Effector memory CD8-positive, alpha-beta T cell (primary cell): ENCODE results near the gene B9D2.
A peak's percentile ranks its signal among the peaks of the same experiment; 100 is the strongest.

Source experiments
- ATAC-seq: fragments of 150-1000 bp; cut with Tn5 transposase; replicated peaks from 2 replicates; pipeline ENCODE4 v1.10.0; 2021; ENCODE audit warnings: mild to moderate bottlenecking, moderate library complexity
- DNase-seq, 3 experiments: peaks; one replicate each; pipeline ENCODE4 v3.0.0; 2021
- H3K27ac Mint-ChIP-seq, 2 donors: one replicate each; pipeline ENCODE4 v1.8.0; 2022; ENCODE audit warnings: mild to moderate bottlenecking in 2 of 2, mixed read lengths in 2 of 2, moderate library complexity in 2 of 2
- H3K27me3 Mint-ChIP-seq, 2 donors: one replicate each; pipeline ENCODE4 v1.8.0; 2022; ENCODE audit warnings: mixed read lengths in 2 of 2
- H3K36me3 Mint-ChIP-seq: one replicate; pipeline ENCODE4 v1.8.0; 2022; ENCODE audit warnings: mild to moderate bottlenecking, moderate library complexity, mixed read lengths; ENCODE audit not compliant: insufficient read depth
- H3K4me1 Mint-ChIP-seq, 2 donors: one replicate each; pipeline ENCODE4 v1.8.0; 2022; ENCODE audit warnings: low read depth in 2 of 2, mixed read lengths in 2 of 2
- H3K4me3 Mint-ChIP-seq, 2 donors: one replicate each; pipeline ENCODE4 v1.8.0; 2022; ENCODE audit warnings: mild to moderate bottlenecking in 2 of 2, mixed read lengths in 2 of 2, moderate library complexity in 2 of 2
- H3K9me3 Mint-ChIP-seq, 2 donors: one replicate each; pipeline ENCODE4 v1.8.0; 2022; ENCODE audit warnings: mixed read lengths in 2 of 2

Gene B9D2

DNA sequence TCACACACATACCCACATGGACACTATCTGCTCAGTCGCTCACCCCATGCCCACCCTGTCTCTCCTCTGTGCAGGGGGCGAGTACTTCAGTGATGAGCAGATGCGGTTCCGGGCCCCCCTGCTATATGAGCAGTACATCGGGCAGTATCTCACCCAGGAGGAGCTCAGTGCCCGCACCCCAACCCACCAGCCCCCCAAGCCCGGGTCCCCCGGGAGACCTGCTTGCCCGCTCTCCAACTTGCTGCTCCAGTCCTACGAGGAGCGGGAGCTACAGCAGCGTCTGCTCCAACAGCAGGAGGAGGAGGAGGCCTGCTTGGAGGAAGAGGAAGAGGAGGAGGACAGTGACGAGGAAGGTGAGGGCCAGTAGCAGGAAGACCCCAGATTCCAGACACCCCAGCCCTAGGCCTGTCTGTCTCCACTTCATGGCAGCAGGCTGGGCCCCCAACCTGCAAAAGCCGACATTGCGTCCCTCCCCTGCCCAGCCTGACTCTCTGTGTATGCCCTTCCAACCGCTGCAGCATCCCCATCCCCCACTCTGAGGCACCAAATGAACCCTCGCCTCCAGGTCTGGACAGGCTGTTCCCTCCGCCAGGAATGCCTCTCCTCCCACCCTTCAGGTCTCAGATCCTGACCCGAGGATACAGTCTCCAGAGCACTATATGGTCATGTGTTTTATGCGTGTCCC lies 44.3 kb downstream of the B9D2 start:
- peak; percentile 5 for ATAC-seq
- DNase-seq, result no peak
- peaks cover 100% of the 10 kb centered on the region for H3K36me3 Mint-ChIP-seq
- H3K9me3 Mint-ChIP-seq, result no peaks in the 10 kb centered on the region
- peak overlapping the region in 1 of 2 donors; percentile 42 for H3K4me3 Mint-ChIP-seq
- H3K27me3 Mint-ChIP-seq, result no peaks in the 10 kb centered on the region
- peak overlapping the region; percentile 54 to 98 for H3K27ac Mint-ChIP-seq
- H3K4me1 Mint-ChIP-seq, result peaks cover 33 to 54% of the 10 kb centered on the region in 2 donors

DNA sequence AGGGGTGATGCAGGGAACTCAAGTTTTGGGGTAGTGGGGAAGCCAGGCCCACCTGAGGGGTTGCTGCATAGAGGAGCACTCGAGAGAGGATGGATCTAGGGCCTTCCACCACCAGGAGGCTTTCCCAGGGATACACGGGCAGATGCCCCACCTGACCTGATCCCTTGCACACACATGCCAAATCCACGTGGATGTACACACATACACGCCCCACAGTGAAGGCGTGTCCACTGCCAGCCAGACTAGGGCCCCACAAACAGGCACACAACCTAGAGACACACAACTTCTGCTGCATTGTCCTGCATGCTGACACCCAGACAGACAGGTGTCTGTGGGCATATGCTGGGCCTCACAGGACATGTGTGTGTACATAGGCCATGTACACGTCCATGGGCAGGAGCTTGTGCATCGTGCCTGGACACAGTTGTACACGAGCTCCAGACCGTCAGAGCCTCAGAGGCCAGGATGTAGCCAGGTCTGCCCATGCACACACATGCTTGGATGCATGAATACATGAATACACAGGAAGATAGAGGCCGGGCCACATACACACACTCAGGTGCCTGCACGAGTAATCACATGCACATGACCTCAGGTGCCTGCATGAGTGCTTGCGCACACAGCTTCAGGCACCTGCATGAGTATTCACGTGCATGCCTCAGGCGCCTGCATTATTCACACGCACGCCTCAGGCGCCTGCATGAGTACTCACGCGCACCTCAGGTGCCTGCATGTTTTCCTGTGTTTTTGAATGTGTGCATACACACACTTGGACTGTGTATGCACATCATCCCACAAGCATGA lies 45.1 kb downstream of the B9D2 start:
- Mint-ChIP-seq H3K9me3 (no peaks in the 10 kb centered on the region), H3K36me3 (peaks cover 100% of the 10 kb centered on the region)

DNA sequence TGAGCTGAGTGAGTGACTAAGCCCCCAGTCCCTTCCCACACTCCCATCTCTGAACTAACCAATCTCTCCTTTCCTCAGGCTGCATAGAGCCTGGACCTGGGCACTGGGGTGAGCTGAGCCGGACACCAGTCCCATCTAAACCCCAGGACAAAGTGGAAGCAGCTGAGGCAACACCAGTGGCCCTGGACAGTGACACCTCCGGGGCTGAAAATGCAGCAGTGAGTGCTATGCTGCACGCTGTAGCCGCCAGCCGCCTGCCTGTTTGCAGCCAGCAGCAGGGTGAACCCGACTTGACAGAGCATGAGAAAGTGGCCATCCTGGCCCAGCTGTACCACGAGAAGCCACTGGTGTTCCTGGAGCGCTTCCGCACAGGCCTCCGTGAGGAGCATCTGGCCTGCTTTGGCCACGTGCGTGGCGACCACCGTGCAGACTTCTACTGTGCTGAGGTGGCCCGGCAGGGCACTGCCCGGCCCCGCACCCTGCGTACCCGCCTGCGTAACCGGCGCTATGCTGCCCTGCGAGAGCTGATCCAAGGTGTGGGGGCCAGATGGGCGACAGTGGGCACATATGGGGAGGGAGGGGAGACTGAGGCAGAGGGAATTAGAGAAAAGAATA lies 47.5 kb downstream of the B9D2 start:
- ATAC-seq, result no peak
- no peaks in the 10 kb centered on the region for H3K9me3 Mint-ChIP-seq
- no peak for DNase-seq
- H3K27me3 Mint-ChIP-seq, result no peaks in the 10 kb centered on the region
- H3K4me1 Mint-ChIP-seq, result peaks cover 36 to 50% of the 10 kb centered on the region in 2 donors
- H3K36me3 Mint-ChIP-seq, result peaks cover 100% of the 10 kb centered on the region
- H3K27ac Mint-ChIP-seq, result peak overlapping the region in 1 of 2 donors; percentile 98
- peak overlapping the region; percentile 17 to 47 for H3K4me3 Mint-ChIP-seq

More for the DNA sequence above, 45.1 kb downstream of the B9D2 start:
- Mint-ChIP-seq H3K4me1 (peaks cover 32 to 47% of the 10 kb centered on the region in 2 donors), H3K4me3 (peak overlapping the region; percentile 27 to 42), H3K27ac (peak overlapping the region; percentile 54 to 98), H3K27me3 (no peaks in the 10 kb centered on the region)
- ATAC-seq (peak; percentile 9), DNase-seq (no peak)

DNA sequence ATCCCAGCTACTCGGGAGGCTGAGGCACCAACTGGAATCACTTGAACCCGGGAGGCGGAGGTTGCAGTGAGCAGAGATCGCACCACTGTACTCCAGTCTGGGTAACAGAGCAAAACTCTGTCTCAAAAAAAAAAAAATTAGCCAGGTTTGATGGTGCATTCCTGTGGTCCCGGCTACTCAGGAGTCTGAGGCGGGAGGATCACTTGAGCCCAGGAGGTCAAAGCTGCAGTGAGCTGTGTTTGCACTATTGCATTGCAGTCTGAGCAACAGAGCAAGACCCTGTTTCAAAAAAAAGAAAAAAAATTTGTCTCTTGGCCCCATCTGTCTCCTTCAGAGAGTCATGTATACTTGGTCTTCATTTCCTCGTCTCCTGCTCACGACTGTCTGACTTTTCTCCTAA lies 52.3 kb downstream of the B9D2 start:
- Mint-ChIP-seq H3K4me1 (peaks cover 64% of the 10 kb centered on the region in 2 donors), H3K27ac (peak overlapping the region; percentile 97 to 98), H3K4me3 (peak overlapping the region; percentile 83 to 100), H3K36me3 (peaks cover 100% of the 10 kb centered on the region), H3K9me3 (no peaks in the 10 kb centered on the region), H3K27me3 (no peaks in the 10 kb centered on the region)
- DNase-seq (no peak), ATAC-seq (no peak)

DNA sequence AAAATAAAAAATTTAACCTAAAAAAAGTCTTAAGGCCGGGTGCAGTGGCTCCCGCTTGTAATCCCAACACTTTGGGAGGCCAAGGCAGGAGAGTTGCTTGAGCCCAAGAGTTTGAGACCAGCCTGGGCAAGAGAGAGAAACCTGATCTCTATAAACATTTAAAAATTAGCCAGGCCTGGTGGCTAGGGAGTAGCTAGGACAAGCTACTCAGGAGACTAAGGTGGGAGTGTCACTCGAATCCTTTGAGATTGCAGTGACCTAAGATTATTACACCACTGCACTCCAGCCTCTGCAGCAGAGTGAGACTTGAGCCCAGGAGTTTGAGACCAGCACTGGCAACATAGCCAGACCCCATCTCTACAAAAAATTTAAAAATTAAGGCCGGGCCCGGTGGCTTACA lies 52.9 kb downstream of the B9D2 start:
- H3K9me3 Mint-ChIP-seq, result no peaks in the 10 kb centered on the region
- DNase-seq (no peak), ATAC-seq (no peak)
- H3K4me3 Mint-ChIP-seq, result peak overlapping the region; percentile 83 to 100
- peak overlapping the region; percentile 97 to 98 for H3K27ac Mint-ChIP-seq
- H3K4me1 Mint-ChIP-seq, result peaks cover 64 to 66% of the 10 kb centered on the region in 2 donors
- H3K36me3 Mint-ChIP-seq, result peaks cover 100% of the 10 kb centered on the region
- H3K27me3 Mint-ChIP-seq, result no peaks in the 10 kb centered on the region

DNA sequence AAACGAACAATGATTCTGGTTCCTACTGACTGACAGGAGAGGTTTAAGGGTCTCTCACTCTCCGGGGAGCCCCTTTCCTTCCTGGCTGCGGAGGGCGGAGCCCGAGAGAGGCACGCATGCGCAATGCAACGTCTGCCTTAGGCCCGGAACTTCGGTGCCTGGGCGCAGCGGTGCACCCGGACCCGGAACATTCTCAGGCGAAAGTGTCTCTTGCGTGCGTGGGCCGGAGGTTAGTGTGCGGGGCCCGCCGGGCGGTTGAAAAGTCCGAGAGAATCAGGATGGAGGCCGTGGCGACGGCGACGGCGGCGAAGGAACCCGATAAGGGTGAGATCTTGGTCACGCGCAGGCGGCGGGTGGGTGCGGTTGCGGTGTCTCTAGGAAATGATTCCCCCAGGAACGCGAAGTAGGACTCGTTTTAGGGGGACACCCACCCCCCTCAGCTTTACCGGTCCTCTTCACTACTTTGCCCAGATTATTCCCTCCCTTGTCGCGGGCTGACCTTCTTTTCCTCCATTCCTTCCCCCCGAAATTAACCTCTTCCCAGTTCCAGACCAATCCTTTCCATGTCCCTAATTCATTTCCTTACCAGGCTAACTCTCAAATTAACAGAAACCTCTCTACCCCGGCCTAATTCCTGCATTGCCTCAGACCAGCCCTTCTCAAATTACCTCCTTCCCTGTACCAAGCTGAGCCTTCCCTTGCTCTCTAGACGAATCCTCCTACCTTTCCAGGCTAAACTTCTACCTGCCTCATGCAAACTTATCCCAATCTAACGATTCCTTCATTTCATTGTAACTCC lies 53.7 kb downstream of the B9D2 start, which contains the start of gene CCDC97:
Gene CCDC97 (plus strand): TSS at position 140 of the 799 bp plus-strand sequence. CDS start 139 bp downstream, at position 279.
- ATAC-seq (peak; percentile 54), DNase-seq (peak; percentile 83 to 87 (median 83))
- H3K27me3 Mint-ChIP-seq, result no peaks in the 10 kb centered on the region
- peaks cover 100% of the 10 kb centered on the region for H3K36me3 Mint-ChIP-seq
- H3K4me3 Mint-ChIP-seq, result peak within 1 kb of the TSS; percentile 83 to 100
- peak within 1 kb of the TSS; percentile 97 to 98 for H3K27ac Mint-ChIP-seq
- H3K9me3 Mint-ChIP-seq, result no peaks in the 10 kb centered on the region
- H3K4me1 Mint-ChIP-seq, result peaks cover 66 to 70% of the 10 kb centered on the region in 2 donors

DNA sequence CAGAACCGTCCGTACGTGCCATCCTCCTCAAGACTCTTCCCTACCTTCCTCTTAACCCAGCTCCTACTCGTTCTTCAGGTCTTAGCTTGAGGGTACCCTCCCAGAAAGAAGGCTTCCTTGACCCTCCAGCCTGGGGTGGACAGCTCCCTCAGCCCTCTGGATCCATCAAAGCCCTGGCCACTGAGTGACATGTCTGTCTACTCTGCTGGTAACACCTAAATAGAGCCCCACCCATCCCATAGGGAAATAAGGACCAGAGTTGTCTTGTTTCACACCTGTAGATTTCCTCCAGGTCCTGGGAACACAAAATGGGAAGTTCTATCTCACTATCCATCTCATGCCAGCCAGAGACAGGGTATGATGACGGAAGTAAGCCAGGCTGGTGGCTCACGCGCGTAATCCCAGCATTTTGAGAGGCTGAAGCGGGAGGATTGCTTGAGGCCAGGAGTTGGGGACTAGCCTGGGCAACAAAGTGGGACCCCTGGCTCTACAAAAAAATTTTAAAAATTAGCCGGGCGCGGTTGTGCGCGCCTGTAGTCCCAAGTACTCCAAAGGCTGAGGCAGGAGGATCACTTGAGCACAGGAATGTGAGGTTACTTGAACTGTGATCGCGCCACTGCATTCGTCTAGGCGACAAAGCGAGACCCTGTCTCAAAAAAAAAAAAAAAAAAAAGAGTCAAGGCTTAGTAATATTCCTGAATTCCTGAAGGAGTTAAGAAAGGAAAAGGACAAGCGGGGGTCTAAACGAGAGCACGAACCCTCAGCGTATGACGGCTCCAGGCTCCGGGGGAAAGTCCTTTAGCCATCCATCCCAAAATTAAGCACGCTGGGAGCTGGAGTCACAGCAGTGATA lies 54.5 kb downstream of the B9D2 start:
- H3K36me3 Mint-ChIP-seq, result peaks cover 100% of the 10 kb centered on the region
- ATAC-seq, result no peak
- H3K4me1 Mint-ChIP-seq, result peaks cover 68 to 76% of the 10 kb centered on the region in 2 donors

DNA sequence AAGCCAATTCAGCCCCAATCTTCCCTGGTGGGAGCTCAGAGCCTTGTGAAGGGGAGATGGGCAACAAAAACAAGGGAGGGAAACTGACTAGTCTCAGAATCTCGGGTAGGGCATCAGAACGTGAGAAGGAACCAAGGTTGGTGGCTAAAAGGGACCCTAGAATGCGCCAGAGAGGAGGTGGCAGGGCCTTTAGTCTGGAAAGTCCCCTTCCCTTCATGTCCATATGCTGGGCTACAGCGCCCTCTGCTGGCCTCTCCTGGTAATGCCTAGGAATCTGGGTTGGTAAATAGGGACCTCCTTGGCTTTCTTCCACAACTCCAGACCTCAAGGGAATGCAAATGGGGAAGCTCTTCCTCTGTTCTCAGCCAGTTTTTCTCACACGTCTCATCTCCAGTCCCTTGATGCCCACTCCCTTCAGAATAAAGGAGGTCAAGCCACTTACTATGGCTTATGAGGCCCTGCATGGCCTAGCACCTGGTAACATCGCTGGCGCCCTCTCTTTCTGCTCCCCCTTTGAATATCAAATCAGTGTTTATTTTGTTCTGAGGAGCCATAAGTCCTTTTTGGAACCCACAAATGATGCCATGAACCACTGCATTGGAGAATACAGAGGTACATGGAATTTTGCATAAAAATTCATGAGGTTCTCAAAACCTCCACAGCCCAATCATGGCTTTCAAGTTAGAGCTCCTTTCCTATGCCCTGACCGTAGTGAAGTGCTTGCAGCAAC lies 55.3 kb downstream of the B9D2 start:
- Mint-ChIP-seq H3K27ac (peak overlapping the region; percentile 97 to 98), H3K27me3 (no peaks in the 10 kb centered on the region), H3K9me3 (no peaks in the 10 kb centered on the region), H3K36me3 (peaks cover 100% of the 10 kb centered on the region), H3K4me3 (peak overlapping the region; percentile 83 to 100), H3K4me1 (peaks cover 76 to 83% of the 10 kb centered on the region in 2 donors)
- DNase-seq (peak; percentile 95 to 98 (median 97)), ATAC-seq (peak; percentile 56)

More for the DNA sequence above, 54.5 kb downstream of the B9D2 start:
- Mint-ChIP-seq H3K4me3 (peak overlapping the region; percentile 83 to 100), H3K9me3 (no peaks in the 10 kb centered on the region), H3K27me3 (no peaks in the 10 kb centered on the region), H3K27ac (peak overlapping the region; percentile 97 to 98)
- DNase-seq, result no peak

DNA sequence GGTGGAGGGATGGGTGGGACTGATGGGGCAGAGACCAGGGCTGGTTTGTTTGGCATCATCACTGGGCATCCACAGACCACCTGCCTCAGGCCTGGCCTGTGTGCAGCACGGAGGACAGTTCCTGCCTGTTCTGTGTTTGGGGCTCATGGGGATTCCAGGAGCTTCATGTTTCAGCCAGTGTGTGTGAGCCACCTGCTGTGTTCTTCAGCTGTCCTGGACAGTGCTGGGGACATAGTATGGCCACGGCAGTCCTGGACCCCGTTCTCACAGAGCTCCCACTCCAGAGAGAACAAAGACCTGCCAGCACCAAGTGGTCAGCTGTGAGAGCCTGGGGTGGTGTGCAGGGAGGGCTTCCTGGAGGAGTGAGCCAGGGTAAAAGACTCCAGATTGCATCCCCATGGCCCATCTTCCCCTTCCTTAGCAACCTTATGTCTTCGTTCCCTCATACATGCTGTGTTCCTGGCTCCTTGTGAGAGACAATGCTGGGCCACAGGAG lies 55.9 kb downstream of the B9D2 start:
- Mint-ChIP-seq H3K27me3 (no peaks in the 10 kb centered on the region), H3K36me3 (peaks cover 100% of the 10 kb centered on the region), H3K9me3 (no peaks in the 10 kb centered on the region), H3K27ac (peak overlapping the region; percentile 97 to 98), H3K4me3 (peak overlapping the region; percentile 83 to 100), H3K4me1 (peaks cover 77 to 83% of the 10 kb centered on the region in 2 donors)
- ATAC-seq (no peak), DNase-seq (no peak)

DNA sequence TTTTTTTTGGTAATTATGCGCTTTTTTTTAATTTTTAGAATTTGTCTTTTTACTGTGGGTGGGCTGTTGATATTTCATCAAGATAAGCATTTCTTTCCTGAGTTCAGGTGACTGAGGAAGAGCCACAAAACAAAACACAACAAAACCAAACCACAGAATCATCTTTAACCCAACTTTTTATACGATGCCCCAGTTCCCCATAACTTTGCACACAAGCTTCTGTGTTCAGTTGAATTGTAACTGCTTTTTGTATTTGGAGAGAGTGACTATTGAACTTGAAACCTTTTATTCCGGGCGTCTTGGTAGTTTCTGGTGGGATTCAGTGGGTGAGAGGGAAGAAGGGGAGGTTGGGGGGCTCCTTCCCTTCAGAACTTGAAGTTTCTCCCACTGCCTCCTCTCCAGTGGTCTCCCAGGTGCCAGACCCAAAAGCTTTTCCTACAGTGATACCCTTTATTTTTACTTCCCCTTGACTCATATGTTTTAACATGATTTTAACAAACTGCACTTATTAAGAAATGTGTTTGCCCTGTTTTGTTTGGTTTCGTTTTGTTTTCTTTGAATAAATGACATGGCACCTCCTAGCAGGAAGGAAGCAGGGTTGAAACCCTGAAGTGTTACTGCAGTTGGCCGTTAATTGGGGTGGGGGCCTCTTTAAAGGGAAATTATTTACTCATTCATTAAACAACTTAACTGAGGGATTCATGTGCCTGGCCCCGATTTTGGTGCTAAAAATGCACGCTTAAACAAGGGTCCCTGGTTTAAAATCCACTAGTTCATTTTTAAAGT lies 56.7 kb downstream of the B9D2 start:
- DNase-seq, result no peak
- H3K36me3 Mint-ChIP-seq, result peaks cover 100% of the 10 kb centered on the region
- H3K27ac Mint-ChIP-seq, result peak overlapping the region; percentile 97 to 98
- H3K4me3 Mint-ChIP-seq, result peak overlapping the region; percentile 83 to 100
- H3K27me3 Mint-ChIP-seq, result no peaks in the 10 kb centered on the region
- no peaks in the 10 kb centered on the region for H3K9me3 Mint-ChIP-seq
- peaks cover 80 to 85% of the 10 kb centered on the region in 2 donors for H3K4me1 Mint-ChIP-seq
- peak; percentile 10 for ATAC-seq
